OCI-LY3 (cell line): ENCODE data around the gene GATAD2B.

Experiments used
- EZH2phosphoT487 ChIP-seq: fragments of 200-600 bp; shearing (Covaris generic); IDR thresholded peaks from 2 replicates; pipeline ENCODE4 v1.6.1; 2018; ENCODE audit warnings: antibody characterized with exemption, mixed run types, low read depth
- TF ChIP-seq, protein P1 (sequence below): fragments of 200-600, 300-600 bp; sonication (generic); IDR thresholded peaks from 2 replicates; pipeline ENCODE4 v1.5.1; 2014; ENCODE audit warnings: antibody characterized with exemption, low read length, low read depth

DNA sequence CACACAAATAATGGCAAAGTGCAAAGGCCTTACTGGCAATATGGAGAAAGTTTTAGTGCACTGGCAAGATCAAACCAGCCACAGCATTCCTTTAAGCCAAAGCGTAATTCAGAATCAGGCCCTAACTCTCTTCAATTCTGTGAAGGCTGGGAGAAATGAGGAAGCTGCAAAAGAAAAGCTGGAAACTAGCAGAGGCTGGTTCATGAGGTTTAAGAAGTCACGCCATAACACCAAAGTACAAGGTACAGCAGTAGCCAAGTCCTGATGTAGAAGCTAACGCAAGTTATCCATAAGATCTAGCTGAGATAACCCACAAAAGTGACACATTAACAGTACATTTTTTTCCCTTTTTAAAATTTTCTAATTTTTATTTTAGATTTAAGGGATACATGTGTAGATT is 90.5 kb downstream of the GATAD2B start:
- TF ChIP-seq, protein P1, sequence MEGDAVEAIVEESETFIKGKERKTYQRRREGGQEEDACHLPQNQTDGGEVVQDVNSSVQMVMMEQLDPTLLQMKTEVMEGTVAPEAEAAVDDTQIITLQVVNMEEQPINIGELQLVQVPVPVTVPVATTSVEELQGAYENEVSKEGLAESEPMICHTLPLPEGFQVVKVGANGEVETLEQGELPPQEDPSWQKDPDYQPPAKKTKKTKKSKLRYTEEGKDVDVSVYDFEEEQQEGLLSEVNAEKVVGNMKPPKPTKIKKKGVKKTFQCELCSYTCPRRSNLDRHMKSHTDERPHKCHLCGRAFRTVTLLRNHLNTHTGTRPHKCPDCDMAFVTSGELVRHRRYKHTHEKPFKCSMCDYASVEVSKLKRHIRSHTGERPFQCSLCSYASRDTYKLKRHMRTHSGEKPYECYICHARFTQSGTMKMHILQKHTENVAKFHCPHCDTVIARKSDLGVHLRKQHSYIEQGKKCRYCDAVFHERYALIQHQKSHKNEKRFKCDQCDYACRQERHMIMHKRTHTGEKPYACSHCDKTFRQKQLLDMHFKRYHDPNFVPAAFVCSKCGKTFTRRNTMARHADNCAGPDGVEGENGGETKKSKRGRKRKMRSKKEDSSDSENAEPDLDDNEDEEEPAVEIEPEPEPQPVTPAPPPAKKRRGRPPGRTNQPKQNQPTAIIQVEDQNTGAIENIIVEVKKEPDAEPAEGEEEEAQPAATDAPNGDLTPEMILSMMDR: no peak
- no peak for TF ChIP-seq EZH2phosphoT487
